Measurements from ENCODE around the gene CHSY1. TPM values are rescaled to one million over a fixed set of nuclear protein-coding genes. Genes with fewer than 3 reads are reported as not detected.

Gene CHSY1
- total and polyA plus RNA-seq, 2 of the 13 experiments (the other 11 are each of a cell fraction or from before 2014, with no cell fraction given): 13.3 to 13.7 TPM

DNA sequence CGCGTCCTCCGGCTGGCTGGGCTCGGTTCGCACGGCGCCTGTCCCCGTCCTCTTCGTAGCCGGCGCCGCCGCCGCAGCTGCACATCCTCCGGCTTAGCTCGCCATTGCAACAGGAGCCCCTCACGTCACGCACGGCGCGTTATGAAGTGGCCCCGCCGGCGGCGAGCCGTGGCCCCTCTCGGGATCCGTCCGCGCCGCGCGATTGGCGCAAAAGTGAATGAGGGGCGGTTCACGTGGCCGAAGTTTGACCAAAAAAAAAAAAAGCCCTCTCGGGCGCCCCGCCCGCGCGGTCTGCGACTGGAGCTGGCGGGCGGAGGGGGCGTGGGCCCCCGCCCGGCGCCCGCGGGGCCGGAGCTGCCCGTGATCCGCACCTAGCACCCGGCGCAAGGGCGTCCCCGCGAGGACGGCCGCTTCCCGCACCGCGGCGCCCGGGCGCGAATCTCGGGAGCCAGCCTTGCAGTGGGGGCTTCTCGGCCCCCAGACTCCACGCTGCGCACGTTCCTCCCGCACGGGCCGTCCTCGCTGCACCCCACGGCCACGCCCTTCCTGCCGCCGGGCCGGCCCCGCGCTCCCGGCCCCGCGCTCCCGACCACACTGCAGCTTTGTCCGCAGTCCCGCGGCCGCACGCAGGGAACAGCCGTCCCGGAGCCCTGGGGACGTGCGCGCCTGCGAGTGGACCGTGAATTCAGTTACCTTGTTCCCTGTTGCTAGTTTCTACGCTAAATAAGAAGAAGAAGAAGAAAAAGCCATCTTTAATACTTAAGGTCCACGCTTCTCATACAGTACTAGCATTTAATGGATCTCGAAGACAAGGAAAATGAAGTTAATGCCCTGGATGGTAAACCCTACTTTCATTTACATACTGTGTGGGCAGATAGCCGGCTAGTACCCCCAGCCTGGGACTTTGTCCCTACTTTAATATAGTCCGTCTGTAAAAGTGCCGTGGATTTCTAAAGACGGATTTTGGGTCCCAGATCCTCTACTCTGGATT, at the start of gene CHSY1 (continued):
- TF ChIP-seq ZNF710 (CRISPR knock-in tag; IDR thresholded peaks at IDR 0.05; ENCODE audit: borderline replicate concordance) (no peak), TFAP4 (IDR thresholded peaks at IDR 0.05; ENCODE audit: borderline replicate concordance, low read depth) (no peak), TSC22D2 (CRISPR knock-in tag; IDR thresholded peaks at IDR 0.05; ENCODE audit: borderline replicate concordance) (no peak), ZNF205 (CRISPR knock-in tag; IDR thresholded peaks at IDR 0.05) (no peak), ZNF256 (CRISPR knock-in tag; conservative IDR thresholded peaks at IDR 0.05) (no peak), MTA3 (CRISPR knock-in tag; IDR thresholded peaks at IDR 0.05) (no peak), ELF4 (CRISPR knock-in tag; IDR thresholded peaks at IDR 0.05; ENCODE audit: borderline replicate concordance) (no peak), ZNF282 (IDR thresholded peaks at IDR 0.05; ENCODE audit: partially characterized antibody) (no peak), FOXA1 (IDR thresholded peaks at IDR 0.05) (no peak), FOXA1 (CRISPR knock-in tag; IDR thresholded peaks at IDR 0.05) (0 out of 2 replicates have a peak, but pooled peaks have one; percentile 5), KDM3A (CRISPR knock-in tag; IDR thresholded peaks at IDR 0.05; ENCODE audit: low read depth) (peak; percentile 57; the same call in 1 of the 2 replicates), ZNF605 (CRISPR knock-in tag; IDR thresholded peaks at IDR 0.05) (0 out of 2 replicates have a peak, but pooled peaks have one; percentile 25), MED1 (CRISPR knock-in tag; IDR thresholded peaks at IDR 0.05) (no peak), THAP8 (CRISPR knock-in tag; IDR thresholded peaks at IDR 0.05; ENCODE audit: borderline replicate concordance) (no peak)
- TF ChIP-seq, protein P1, sequence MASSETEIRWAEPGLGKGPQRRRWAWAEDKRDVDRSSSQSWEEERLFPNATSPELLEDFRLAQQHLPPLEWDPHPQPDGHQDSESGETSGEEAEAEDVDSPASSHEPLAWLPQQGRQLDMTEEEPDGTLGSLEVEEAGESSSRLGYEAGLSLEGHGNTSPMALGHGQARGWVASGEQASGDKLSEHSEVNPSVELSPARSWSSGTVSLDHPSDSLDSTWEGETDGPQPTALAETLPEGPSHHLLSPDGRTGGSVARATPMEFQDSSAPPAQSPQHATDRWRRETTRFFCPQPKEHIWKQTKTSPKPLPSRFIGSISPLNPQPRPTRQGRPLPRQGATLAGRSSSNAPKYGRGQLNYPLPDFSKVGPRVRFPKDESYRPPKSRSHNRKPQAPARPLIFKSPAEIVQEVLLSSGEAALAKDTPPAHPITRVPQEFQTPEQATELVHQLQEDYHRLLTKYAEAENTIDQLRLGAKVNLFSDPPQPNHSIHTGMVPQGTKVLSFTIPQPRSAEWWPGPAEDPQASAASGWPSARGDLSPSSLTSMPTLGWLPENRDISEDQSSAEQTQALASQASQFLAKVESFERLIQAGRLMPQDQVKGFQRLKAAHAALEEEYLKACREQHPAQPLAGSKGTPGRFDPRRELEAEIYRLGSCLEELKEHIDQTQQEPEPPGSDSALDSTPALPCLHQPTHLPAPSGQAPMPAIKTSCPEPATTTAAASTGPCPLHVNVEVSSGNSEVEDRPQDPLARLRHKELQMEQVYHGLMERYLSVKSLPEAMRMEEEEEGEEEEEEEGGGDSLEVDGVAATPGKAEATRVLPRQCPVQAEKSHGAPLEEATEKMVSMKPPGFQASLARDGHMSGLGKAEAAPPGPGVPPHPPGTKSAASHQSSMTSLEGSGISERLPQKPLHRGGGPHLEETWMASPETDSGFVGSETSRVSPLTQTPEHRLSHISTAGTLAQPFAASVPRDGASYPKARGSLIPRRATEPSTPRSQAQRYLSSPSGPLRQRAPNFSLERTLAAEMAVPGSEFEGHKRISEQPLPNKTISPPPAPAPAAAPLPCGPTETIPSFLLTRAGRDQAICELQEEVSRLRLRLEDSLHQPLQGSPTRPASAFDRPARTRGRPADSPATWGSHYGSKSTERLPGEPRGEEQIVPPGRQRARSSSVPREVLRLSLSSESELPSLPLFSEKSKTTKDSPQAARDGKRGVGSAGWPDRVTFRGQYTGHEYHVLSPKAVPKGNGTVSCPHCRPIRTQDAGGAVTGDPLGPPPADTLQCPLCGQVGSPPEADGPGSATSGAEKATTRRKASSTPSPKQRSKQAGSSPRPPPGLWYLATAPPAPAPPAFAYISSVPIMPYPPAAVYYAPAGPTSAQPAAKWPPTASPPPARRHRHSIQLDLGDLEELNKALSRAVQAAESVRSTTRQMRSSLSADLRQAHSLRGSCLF (CRISPR knock-in tag; IDR thresholded peaks at IDR 0.05; ENCODE audit: borderline replicate concordance): no peak
- TF ChIP-seq, protein P2, sequence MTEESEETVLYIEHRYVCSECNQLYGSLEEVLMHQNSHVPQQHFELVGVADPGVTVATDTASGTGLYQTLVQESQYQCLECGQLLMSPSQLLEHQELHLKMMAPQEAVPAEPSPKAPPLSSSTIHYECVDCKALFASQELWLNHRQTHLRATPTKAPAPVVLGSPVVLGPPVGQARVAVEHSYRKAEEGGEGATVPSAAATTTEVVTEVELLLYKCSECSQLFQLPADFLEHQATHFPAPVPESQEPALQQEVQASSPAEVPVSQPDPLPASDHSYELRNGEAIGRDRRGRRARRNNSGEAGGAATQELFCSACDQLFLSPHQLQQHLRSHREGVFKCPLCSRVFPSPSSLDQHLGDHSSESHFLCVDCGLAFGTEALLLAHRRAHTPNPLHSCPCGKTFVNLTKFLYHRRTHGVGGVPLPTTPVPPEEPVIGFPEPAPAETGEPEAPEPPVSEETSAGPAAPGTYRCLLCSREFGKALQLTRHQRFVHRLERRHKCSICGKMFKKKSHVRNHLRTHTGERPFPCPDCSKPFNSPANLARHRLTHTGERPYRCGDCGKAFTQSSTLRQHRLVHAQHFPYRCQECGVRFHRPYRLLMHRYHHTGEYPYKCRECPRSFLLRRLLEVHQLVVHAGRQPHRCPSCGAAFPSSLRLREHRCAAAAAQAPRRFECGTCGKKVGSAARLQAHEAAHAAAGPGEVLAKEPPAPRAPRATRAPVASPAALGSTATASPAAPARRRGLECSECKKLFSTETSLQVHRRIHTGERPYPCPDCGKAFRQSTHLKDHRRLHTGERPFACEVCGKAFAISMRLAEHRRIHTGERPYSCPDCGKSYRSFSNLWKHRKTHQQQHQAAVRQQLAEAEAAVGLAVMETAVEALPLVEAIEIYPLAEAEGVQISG (CRISPR knock-in tag; IDR thresholded peaks at IDR 0.05): peak; percentile 76

All from HepG2 (cell line).